Renal pelvis (tissue), 12 donors: ENCODE measurements around the gene ZFYVE9. TPM values are rescaled to one million over a fixed set of nuclear protein-coding genes. Genes with fewer than 3 reads are reported as not detected.
"Not testable (repeated sequence)": the region's sequence is repeated elsewhere in the genome, so short reads cannot be mapped to it uniquely, and the experiment has no call there.

Experiments used
- DNase-seq: peaks from one replicate; pipeline ENCODE4 v3.0.0-alpha.2; 2013
- long read RNA-seq, 16 experiments: transcript quantifications; one replicate each; lab custom pipeline, GENCODE V29; 2026
- polyA plus RNA-seq, 3 donors: library from polyadenylated mRNA; unstranded; fragments of 120-200 nt; gene quantifications; one replicate each; pipeline ENCODE4 v1.2.1, GENCODE V29; 2013; ENCODE audit not compliant: insufficient read length in 3 of 3

Gene ZFYVE9
- polyA plus RNA-seq: 10 to 100 TPM; 31.3 to 34.7 (median 32.4) TPM
- long read RNA-seq, donor 1, full-length matches to known transcripts: 2 of 13 reads
- long read RNA-seq, donor 1, partial matches to known transcripts: 11 of 13 reads
- long read RNA-seq, donor 1, other reads (novel, unspliced or antisense): 0 of 13 reads
- long read RNA-seq, donor 2, full-length matches to known transcripts: 1 of 1 reads
- long read RNA-seq, donor 2, partial matches to known transcripts: 0 of 1 reads
- long read RNA-seq, donor 2, other reads (novel, unspliced or antisense): 0 of 1 reads
- long read RNA-seq, donor 3: 0 reads
- long read RNA-seq, donor 4: 0 reads
- long read RNA-seq, donor 5, full-length matches to known transcripts: 1 of 1 reads
- long read RNA-seq, donor 5, partial matches to known transcripts: 0 of 1 reads
- long read RNA-seq, donor 5, other reads (novel, unspliced or antisense): 0 of 1 reads
- long read RNA-seq, donor 6, full-length matches to known transcripts: 1 of 8 reads
- long read RNA-seq, donor 6, partial matches to known transcripts: 7 of 8 reads
- long read RNA-seq, donor 6, other reads (novel, unspliced or antisense): 0 of 8 reads
- long read RNA-seq, donor 7, full-length matches to known transcripts: 1 of 15 reads
- long read RNA-seq, donor 7, partial matches to known transcripts: 14 of 15 reads
- long read RNA-seq, donor 7, other reads (novel, unspliced or antisense): 0 of 15 reads
- long read RNA-seq, donor 8: 0 reads
- long read RNA-seq, donor 9, partial matches to known transcripts: 7 of 7 reads
- long read RNA-seq, donor 9, other reads (novel, unspliced or antisense): 0 of 7 reads
- long read RNA-seq, donor 10, partial matches to known transcripts: 14 of 14 reads
- long read RNA-seq, donor 10, other reads (novel, unspliced or antisense): 0 of 14 reads
- long read RNA-seq, donor 11, partial matches to known transcripts: 9 of 9 reads
- long read RNA-seq, donor 11, other reads (novel, unspliced or antisense): 0 of 9 reads
- long read RNA-seq, donor 12, full-length matches to known transcripts: 2 of 8 reads
- long read RNA-seq, donor 12, partial matches to known transcripts: 6 of 8 reads
- long read RNA-seq, donor 12, other reads (novel, unspliced or antisense): 0 of 8 reads
- long read RNA-seq, donor 13, full-length matches to known transcripts: 1 of 14 reads
- long read RNA-seq, donor 13, partial matches to known transcripts: 13 of 14 reads
- long read RNA-seq, donor 13, other reads (novel, unspliced or antisense): 0 of 14 reads
- long read RNA-seq, donor 14: 0 reads
- long read RNA-seq, donor 15, full-length matches to known transcripts: 1 of 1 reads
- long read RNA-seq, donor 15, partial matches to known transcripts: 0 of 1 reads
- long read RNA-seq, donor 15, other reads (novel, unspliced or antisense): 0 of 1 reads
- long read RNA-seq, donor 16, partial matches to known transcripts: 8 of 8 reads
- long read RNA-seq, donor 16, other reads (novel, unspliced or antisense): 0 of 8 reads

GRCh38 chr1:52141513-52142219 lies at the start of gene ZFYVE9:
Gene ZFYVE9, plus strand, starts transcription at chr1:52142089. Its CDS starts 91,118 bp downstream, at chr1:52233207.
- peak; percentile 85 for DNase-seq

- DNase-seq: not testable (repeated sequence)
Observed at GRCh38 chr1:52094300-52094699, 47.6 kb upstream of the ZFYVE9 start.

GRCh38 chr1:52096216-52096615 lies 45.7 kb upstream of the ZFYVE9 start:
- no peak for DNase-seq

GRCh38 chr1:52098139-52098871 lies 43.6 kb upstream of the ZFYVE9 start:
- no peak for DNase-seq

- DNase-seq: no peak
Observed at GRCh38 chr1:52102336-52103013, 39.4 kb upstream of the ZFYVE9 start.

- DNase-seq: no peak
Observed at GRCh38 chr1:52111492-52111891, 30.4 kb upstream of the ZFYVE9 start.

GRCh38 chr1:52112489-52112888 lies 29.4 kb upstream of the ZFYVE9 start:
- no peak for DNase-seq

- DNase-seq: no peak
Observed at GRCh38 chr1:52119301-52120079, 22.4 kb upstream of the ZFYVE9 start.

- no peak for DNase-seq
Observed at GRCh38 chr1:52122384-52122783, 19.5 kb upstream of the ZFYVE9 start.

GRCh38 chr1:52123622-52124021 lies 18.3 kb upstream of the ZFYVE9 start:
- no peak for DNase-seq

GRCh38 chr1:52125736-52126359 lies 16.0 kb upstream of the ZFYVE9 start:
- DNase-seq: no peak

GRCh38 chr1:52127181-52128180 lies 14.4 kb upstream of the ZFYVE9 start:
- DNase-seq: peak; percentile 43

GRCh38 chr1:52139817-52140540 lies 1.9 kb upstream of the ZFYVE9 start:
- no peak for DNase-seq

GRCh38 chr1:52140633-52141512 lies 1.0 kb upstream of the ZFYVE9 start:
- no peak for DNase-seq
